Omental fat pad (tissue), 4 donors: ENCODE results near the gene PIGQ. TPM values are rescaled to one million over a fixed set of nuclear protein-coding genes. Genes with fewer than 3 reads are reported as not detected.

Source experiments
- ATAC-seq: fragments of 150-250 bp; one replicate; pipeline ENCODE4 v1.9.1; 2016; ENCODE audit warnings: mild to moderate bottlenecking, moderate library complexity; ENCODE audit not compliant: low FRiP score
- DNase-seq: peaks from one replicate; pipeline ENCODE4 v3.0.0-alpha.2; 2019; ENCODE audit warnings: low spot score
- CTCF ChIP-seq, 3 donors: fragments of 450-650 bp; IDR thresholded peaks; one replicate each; pipeline ENCODE4 v1.5.1; 2016 to 2017; ENCODE audit warnings: antibody characterized with exemption in 3 of 3, mild to moderate bottlenecking in 3 of 3, moderate library complexity in 2 of 3
- total RNA-seq, 4 donors: library from RNA; depleted of rRNA; stranded (reverse); fragments of >200 nt; gene quantifications; one replicate each; pipeline ENCODE4 v1.1.0, GENCODE V29; 2016

PIGQ gene
- total RNA-seq, 4 donors from 2014 or later = 22.0 to 25.1 (median 23.8) TPM

DNA sequence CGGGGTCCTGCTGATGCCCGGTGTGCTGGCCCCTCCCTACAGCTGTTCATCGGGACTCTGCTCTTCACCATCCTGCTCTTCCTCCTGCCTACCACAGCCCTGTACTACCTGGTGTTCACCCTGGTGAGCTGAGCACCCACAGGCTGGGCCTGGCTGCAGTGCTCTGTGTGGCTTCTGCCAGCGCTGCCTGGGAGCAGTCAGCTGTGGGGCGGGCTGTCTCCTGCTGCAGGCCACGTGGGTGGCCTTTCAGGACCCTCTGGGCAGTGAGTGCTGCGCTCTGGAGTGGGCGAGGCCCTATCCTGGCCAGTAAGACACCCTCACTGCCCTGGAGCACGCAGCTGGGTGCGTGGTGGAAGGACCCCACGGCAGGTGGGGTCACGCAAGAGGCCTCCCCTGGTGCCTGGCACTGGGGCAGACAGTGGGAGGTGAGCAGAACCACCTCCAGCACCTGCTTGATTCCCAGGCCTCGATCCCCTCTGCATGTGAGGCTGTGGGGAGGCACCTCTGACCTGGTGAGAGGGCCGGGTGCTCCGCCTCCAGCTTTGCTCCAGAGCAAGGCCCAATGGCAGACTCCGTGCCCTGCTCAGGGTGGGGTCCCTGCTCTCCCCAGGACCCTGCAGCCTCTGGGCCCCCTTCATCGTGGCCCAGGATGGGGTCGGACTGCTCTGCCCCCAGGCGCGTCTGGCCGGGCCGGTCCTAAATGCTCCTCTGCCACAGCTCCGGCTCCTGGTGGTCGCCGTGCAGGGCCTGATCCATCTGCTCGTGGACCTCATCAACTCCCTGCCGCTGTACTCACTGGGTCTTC, 10.6 kb downstream of the PIGQ start:
- DNase-seq (no peak), ATAC-seq (no peak)
- no peak for TF ChIP-seq CTCF (IDR thresholded peaks at IDR 0.05)

DNA sequence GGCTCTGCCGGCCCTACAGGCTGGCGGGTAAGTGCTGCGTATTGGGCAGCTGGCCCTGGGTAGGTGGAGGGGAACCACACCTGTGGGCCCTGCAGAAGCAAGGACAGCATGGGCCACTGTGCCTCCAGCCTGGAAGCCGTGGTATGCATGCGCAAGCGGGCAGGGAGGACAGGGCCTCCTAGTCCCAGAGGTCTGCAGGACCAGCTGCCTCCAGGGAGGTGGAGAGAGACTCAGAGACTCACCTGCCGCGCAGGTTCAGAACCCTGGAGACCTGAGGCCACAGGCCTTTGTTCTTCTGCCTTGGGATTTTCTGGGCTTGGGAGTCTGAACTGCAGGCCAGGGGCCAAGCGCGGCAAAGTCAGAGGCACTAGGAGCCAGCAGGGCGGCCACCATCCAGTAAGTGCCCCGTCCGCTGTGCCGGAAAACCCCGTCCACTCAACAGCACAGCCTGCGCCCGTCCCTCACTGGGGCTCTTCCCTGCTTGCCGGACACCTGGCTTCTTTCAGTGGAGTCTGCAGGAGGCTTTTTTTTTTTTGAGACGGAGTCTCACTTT, 11.3 kb downstream of the PIGQ start:
- DNase-seq = no peak
- no peak for TF ChIP-seq CTCF (IDR thresholded peaks at IDR 0.05)
- ATAC-seq = no peak

- no peak for TF ChIP-seq CTCF (IDR thresholded peaks at IDR 0.05)
- no peak for DNase-seq
- no peak for ATAC-seq
These were observed 12.4 kb downstream of the PIGQ start for GRCh38 chr16:582218-582613.

DNA sequence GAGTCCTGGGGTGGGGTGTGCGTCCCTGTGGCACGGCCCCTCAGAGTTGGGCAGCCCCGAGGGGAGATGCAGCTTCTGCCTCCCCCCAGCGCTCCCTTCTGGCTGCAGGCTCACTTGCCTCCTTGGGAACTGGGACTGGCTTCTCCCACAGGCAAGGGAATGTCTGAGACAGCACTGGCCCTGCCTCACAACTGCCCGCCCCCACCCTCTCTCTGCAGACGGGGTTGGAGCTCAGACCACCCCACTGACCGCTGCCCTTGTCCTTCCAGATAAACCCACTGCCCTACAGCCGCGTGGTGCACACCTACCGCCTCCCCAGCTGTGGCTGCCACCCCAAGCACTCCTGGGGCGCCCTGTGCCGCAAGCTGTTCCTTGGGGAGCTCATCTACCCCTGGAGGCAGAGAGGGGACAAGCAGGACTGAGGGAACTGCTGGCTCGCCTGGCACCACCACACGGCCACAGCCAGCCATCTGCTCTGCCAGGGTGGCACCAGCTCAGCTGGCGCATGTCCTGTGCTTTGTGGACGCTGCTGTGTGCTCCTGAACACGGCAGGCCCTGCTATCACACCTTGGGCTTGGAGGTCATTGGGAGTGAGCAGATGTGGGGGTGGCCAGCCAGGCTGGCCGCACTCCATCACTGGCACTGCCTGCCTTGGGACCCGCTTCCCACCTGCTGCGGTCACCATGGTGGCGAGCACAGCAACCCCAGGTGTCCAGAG, 13.0 kb downstream of the PIGQ start:
- TF ChIP-seq CTCF (IDR thresholded peaks at IDR 0.05) = no peak
- ATAC-seq = no peak
- no peak for DNase-seq

GRCh38 chr16:583470-583814, 13.7 kb downstream of the PIGQ start:
- no peak for DNase-seq
- ATAC-seq = no peak
- TF ChIP-seq CTCF (IDR thresholded peaks at IDR 0.05) = no peak

DNA sequence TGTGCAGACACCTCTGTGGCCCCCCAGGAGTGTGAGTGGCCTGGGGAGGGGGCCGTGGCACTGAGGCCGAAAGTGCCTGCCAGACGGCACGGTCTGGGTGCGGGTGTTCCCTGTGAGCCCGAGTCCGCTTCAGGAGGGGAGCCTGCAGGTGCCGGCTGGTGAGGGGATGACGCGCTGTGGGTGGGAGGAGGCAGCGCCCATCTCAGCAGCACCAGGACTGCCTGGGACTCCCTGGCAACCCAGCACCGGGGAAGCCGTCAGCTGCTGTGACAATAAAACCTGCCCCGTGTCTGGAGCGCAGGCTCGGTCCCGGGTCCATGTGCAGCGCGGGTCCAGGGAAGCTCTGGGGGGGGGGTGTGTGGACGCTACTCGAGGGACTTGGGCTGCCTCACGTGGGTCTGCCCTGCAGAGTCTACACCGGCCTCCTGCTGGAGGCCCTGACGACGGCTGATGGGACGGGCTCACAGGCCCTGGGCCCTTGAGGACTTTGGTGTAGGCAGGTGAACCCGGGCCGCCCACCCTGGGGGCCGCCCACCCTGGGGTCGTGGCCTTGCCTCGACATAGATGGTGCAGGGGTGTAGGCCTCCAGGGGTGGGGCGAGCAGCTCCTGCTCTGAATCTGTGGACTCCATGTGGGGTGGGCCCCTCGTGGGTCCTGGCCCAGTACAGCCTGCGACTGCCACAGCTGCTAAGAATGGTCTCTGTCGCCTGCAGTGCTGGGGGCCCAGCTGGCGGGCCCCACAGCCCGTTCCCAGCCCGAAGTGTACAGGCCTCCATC, 14.2 kb downstream of the PIGQ start:
- no peak for TF ChIP-seq CTCF (IDR thresholded peaks at IDR 0.05)
- no peak for DNase-seq
- no peak for ATAC-seq
